Activated T-helper 17 cell treated with anti-CD3 and anti-CD28 coated beads, Interleukin-2, amount 50 U/mL, for 72 hours (primary cell): ENCODE measurements around the gene MAGI1. TPM values are rescaled to one million over a fixed set of nuclear protein-coding genes. Genes with fewer than 3 reads are reported as not detected.

Experiments
- ATAC-seq: fragments of 150-1000 bp; cut with Tn5 transposase; replicated peaks from 2 replicates; pipeline ENCODE4 v1.10.0; 2021; ENCODE audit warnings: mild to moderate bottlenecking, moderate library complexity
- H3K27ac Mint-ChIP-seq: one replicate; pipeline ENCODE4 v1.8.0; 2022; ENCODE audit warnings: mixed read lengths
- H3K27me3 Mint-ChIP-seq: one replicate; pipeline ENCODE4 v1.8.0; 2022; ENCODE audit warnings: mixed read lengths
- H3K36me3 Mint-ChIP-seq: one replicate; pipeline ENCODE4 v1.8.0; 2022; ENCODE audit warnings: low read depth, mild to moderate bottlenecking, mixed read lengths
- H3K4me1 Mint-ChIP-seq: one replicate; pipeline ENCODE4 v1.8.0; 2022; ENCODE audit warnings: mixed read lengths
- H3K4me3 Mint-ChIP-seq: one replicate; pipeline ENCODE4 v1.8.0; 2022; ENCODE audit warnings: mild to moderate bottlenecking, mixed read lengths
- H3K9me3 Mint-ChIP-seq: one replicate; pipeline ENCODE4 v1.8.0; 2022; ENCODE audit warnings: mixed read lengths
- total RNA-seq, 2 donors: library from RNA; stranded (reverse); gene quantifications; one replicate each; pipeline ENCODE4 v1.2.3, GENCODE V29; 2022

The MAGI1 gene
- total RNA-seq, 2 donors from 2014 or later = 0.06 TPM; not detected in 1

DNA sequence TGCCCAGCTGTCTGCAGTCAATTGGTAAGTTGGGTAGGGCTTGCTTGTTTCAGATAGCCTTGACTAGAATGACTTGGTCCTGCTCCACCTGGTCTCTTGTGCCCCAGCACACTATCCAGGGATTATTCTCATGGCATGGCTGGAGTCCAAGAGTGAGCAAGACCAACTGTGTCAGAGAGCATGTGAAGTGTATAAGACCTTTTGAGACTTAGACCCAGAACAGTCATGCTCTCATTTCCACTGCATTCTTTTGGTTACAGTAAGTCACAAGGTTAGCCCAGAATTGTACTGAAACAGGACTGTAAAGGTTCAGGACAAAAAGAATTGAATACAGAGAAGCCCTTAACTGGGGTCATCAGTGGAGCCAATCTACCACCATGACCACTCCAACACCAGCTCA, 700.1 kb downstream of the MAGI1 start:
- H3K4me3 Mint-ChIP-seq = no peak overlapping the region
- no peak for ATAC-seq
- H3K4me1 Mint-ChIP-seq = no peaks in the 10 kb centered on the region
- H3K9me3 Mint-ChIP-seq = peaks cover 23% of the 10 kb centered on the region
- no peak overlapping the region for H3K27ac Mint-ChIP-seq
- H3K27me3 Mint-ChIP-seq = no peaks in the 10 kb centered on the region
- H3K36me3 Mint-ChIP-seq = no peaks in the 10 kb centered on the region

- H3K4me1 Mint-ChIP-seq = no peaks in the 10 kb centered on the region
- no peaks in the 10 kb centered on the region for H3K27me3 Mint-ChIP-seq
- no peak overlapping the region for H3K4me3 Mint-ChIP-seq
- H3K27ac Mint-ChIP-seq = no peak overlapping the region
- ATAC-seq = no peak
- H3K9me3 Mint-ChIP-seq = peaks cover 18% of the 10 kb centered on the region
- no peaks in the 10 kb centered on the region for H3K36me3 Mint-ChIP-seq
These were observed 703.1 kb downstream of the MAGI1 start for GRCh38 chr3:65335587-65335986.

- H3K4me3 Mint-ChIP-seq = no peak overlapping the region
- no peak for ATAC-seq
- H3K36me3 Mint-ChIP-seq = no peaks in the 10 kb centered on the region
- peaks cover 13% of the 10 kb centered on the region for H3K9me3 Mint-ChIP-seq
- H3K4me1 Mint-ChIP-seq = no peaks in the 10 kb centered on the region
- no peak overlapping the region for H3K27ac Mint-ChIP-seq
- H3K27me3 Mint-ChIP-seq = no peaks in the 10 kb centered on the region
These were observed 704.6 kb downstream of the MAGI1 start for GRCh38 chr3:65334045-65334665.

- Mint-ChIP-seq H3K27ac (no peak overlapping the region), H3K4me1 (no peaks in the 10 kb centered on the region), H3K27me3 (no peaks in the 10 kb centered on the region), H3K36me3 (no peaks in the 10 kb centered on the region), H3K9me3 (peaks cover 13% of the 10 kb centered on the region), H3K4me3 (no peak overlapping the region)
- ATAC-seq = no peak
These were observed 707.0 kb downstream of the MAGI1 start for GRCh38 chr3:65331730-65332129.

- H3K4me3 Mint-ChIP-seq = no peak overlapping the region
- no peak for ATAC-seq
- H3K4me1 Mint-ChIP-seq = no peaks in the 10 kb centered on the region
- H3K9me3 Mint-ChIP-seq = peaks cover 7% of the 10 kb centered on the region
- peaks cover 3% of the 10 kb centered on the region for H3K27me3 Mint-ChIP-seq
- H3K27ac Mint-ChIP-seq = no peak overlapping the region
- no peaks in the 10 kb centered on the region for H3K36me3 Mint-ChIP-seq
These were observed 708.6 kb downstream of the MAGI1 start for GRCh38 chr3:65330072-65330471.

DNA sequence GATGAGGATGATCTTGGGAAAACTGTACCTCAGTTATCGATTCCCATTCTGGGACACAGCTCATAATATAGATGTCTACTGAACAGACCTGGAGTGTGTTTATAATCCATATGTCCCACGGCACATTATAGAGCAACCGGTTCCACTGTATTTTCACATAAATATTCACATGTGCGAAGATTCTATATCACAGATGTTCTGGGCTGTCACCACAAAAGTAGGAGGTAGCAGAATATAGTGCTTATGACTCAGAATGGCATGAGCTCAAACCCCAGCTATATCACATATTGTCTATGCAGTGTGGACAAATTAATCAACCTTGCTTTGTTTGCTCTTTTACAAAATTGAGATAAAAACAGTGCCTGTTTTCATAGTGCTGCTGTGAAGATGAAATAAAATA, 710.6 kb downstream of the MAGI1 start:
- H3K4me1 Mint-ChIP-seq = no peaks in the 10 kb centered on the region
- H3K4me3 Mint-ChIP-seq = no peak overlapping the region
- ATAC-seq = no peak
- H3K36me3 Mint-ChIP-seq = no peaks in the 10 kb centered on the region
- peaks cover 3% of the 10 kb centered on the region for H3K27me3 Mint-ChIP-seq
- H3K27ac Mint-ChIP-seq = no peak overlapping the region
- H3K9me3 Mint-ChIP-seq = peaks cover 11% of the 10 kb centered on the region

- Mint-ChIP-seq H3K4me3 (no peak overlapping the region), H3K4me1 (no peaks in the 10 kb centered on the region), H3K27me3 (peaks cover 3% of the 10 kb centered on the region), H3K9me3 (peaks cover 11% of the 10 kb centered on the region), H3K27ac (no peak overlapping the region), H3K36me3 (no peaks in the 10 kb centered on the region)
- no peak for ATAC-seq
These were observed 712.1 kb downstream of the MAGI1 start for GRCh38 chr3:65326574-65326973.

GRCh38 chr3:65322910-65323309, 715.8 kb downstream of the MAGI1 start:
- no peak for ATAC-seq
- Mint-ChIP-seq H3K4me1 (no peaks in the 10 kb centered on the region), H3K27ac (no peak overlapping the region), H3K27me3 (peaks cover 3% of the 10 kb centered on the region), H3K9me3 (peaks cover 13% of the 10 kb centered on the region), H3K4me3 (no peak overlapping the region), H3K36me3 (no peaks in the 10 kb centered on the region)

GRCh38 chr3:65318231-65318630, 720.5 kb downstream of the MAGI1 start:
- Mint-ChIP-seq H3K4me1 (no peaks in the 10 kb centered on the region), H3K27ac (no peak overlapping the region), H3K36me3 (no peaks in the 10 kb centered on the region), H3K4me3 (no peak overlapping the region), H3K27me3 (no peaks in the 10 kb centered on the region), H3K9me3 (peaks cover 15% of the 10 kb centered on the region)
- ATAC-seq = no peak

DNA sequence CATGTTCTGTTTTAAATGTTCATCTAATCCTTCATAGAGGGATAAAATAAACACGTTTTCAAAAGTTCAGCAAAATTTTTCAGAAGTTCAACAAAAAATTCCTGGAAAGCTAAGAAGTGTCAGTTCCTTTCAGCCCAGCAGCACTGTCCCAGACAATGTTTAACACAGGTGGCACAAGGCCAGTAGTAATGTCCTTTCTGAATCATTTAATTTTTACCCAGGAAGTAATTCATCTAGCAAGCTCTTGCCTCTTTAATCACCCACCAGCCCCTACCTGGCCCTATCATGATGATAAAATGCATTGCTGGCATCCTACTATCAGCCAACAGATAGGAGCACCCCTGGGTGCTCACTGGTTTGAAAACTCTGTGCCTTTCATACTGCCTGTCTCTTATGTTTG, 723.8 kb downstream of the MAGI1 start:
- Mint-ChIP-seq H3K9me3 (peaks cover 13% of the 10 kb centered on the region), H3K4me3 (no peak overlapping the region), H3K36me3 (no peaks in the 10 kb centered on the region), H3K4me1 (no peaks in the 10 kb centered on the region), H3K27me3 (no peaks in the 10 kb centered on the region), H3K27ac (no peak overlapping the region)
- ATAC-seq = no peak

DNA sequence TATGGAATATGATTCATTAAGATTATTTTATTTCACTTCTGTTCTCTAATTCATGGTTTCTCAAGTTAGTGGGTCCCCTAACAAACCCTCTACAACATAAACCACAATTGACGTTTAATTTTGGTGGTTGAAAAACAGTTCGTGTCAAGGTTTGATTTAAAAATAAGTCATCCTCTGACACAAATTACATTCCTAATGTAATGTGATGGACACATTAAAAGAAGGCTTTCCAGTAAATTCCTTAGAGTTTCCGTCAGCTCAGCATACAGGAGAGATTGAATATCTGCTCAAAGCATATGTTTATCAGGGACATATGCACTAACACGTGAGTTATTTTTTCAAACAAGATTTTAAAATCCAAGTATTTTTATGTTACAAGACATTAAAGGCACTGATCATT, 724.4 kb downstream of the MAGI1 start:
- Mint-ChIP-seq H3K27me3 (no peaks in the 10 kb centered on the region), H3K27ac (no peak overlapping the region), H3K4me3 (no peak overlapping the region), H3K4me1 (no peaks in the 10 kb centered on the region), H3K9me3 (peaks cover 13% of the 10 kb centered on the region), H3K36me3 (no peaks in the 10 kb centered on the region)
- ATAC-seq = no peak

GRCh38 chr3:65313666-65314065, 725.1 kb downstream of the MAGI1 start:
- no peak for ATAC-seq
- Mint-ChIP-seq H3K27me3 (no peaks in the 10 kb centered on the region), H3K27ac (no peak overlapping the region), H3K36me3 (no peaks in the 10 kb centered on the region), H3K9me3 (peaks cover 13% of the 10 kb centered on the region), H3K4me3 (no peak overlapping the region), H3K4me1 (no peaks in the 10 kb centered on the region)

DNA sequence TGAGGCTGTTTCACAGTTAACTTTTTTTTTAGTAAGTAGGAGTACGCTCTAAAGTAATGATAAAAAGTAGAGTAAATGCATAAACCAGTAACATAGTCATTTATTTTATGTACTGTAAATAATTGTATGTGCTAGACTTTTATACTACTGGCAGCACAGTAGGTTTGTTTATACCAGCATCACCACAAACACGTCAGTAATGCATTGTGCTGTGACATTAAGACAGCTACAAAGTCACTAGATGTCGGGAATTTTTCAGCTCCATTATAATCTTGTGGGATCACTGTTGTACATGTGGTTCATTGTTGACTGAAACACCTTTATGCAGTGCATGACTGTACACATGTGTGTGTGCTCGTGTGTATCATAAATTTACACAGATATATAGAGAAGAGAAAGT, 732.9 kb downstream of the MAGI1 start:
- Mint-ChIP-seq H3K4me3 (no peak overlapping the region), H3K36me3 (no peaks in the 10 kb centered on the region), H3K27ac (no peak overlapping the region), H3K27me3 (no peaks in the 10 kb centered on the region), H3K9me3 (peaks cover 9% of the 10 kb centered on the region), H3K4me1 (no peaks in the 10 kb centered on the region)
- no peak for ATAC-seq
